Esophagus (tissue), 2 donors: ENCODE results near the gene ZIC1. TPM values are rescaled to one million over a fixed set of nuclear protein-coding genes. Genes with fewer than 3 reads are reported as not detected.

Experiments used
- H3K27ac ChIP-seq, 2 donors: one replicate each; pipeline ENCODE4 v1.5.1; 2013; ENCODE audit warnings: low read depth in 2 of 2, mild to moderate bottlenecking in 2 of 2, inconsistent platforms in 1 of 2, low read length in 1 of 2, moderate library complexity in 1 of 2
- H3K27me3 ChIP-seq, 2 donors: one replicate each; pipeline ENCODE4 v1.6.1; 2013; ENCODE audit warnings: low read length in 2 of 2, control low read depth in 1 of 2, mild to moderate bottlenecking in 1 of 2; ENCODE audit not compliant: insufficient read depth in 2 of 2, control insufficient read depth in 1 of 2
- H3K36me3 ChIP-seq, 2 donors: one replicate each; pipeline ENCODE4 v1.6.1; 2013; ENCODE audit warnings: low read length in 1 of 2; ENCODE audit not compliant: control insufficient read depth in 2 of 2, insufficient read depth in 2 of 2
- H3K4me1 ChIP-seq, 2 donors: one replicate each; pipeline ENCODE4 v1.6.1; 2013; ENCODE audit warnings: low read length in 1 of 2; ENCODE audit not compliant: control insufficient read depth in 2 of 2, insufficient read depth in 2 of 2
- H3K4me3 ChIP-seq, 2 donors: one replicate each; pipeline ENCODE4 v1.5.1; 2013; ENCODE audit warnings: low read length in 2 of 2, mild to moderate bottlenecking in 2 of 2, low read depth in 1 of 2, moderate library complexity in 1 of 2
- H3K9me3 ChIP-seq, 2 donors: one replicate each; pipeline ENCODE4 v1.6.1; 2013; ENCODE audit warnings: mild to moderate bottlenecking in 2 of 2, low read depth in 1 of 2, low read length in 1 of 2, moderate library complexity in 1 of 2; ENCODE audit not compliant: control insufficient read depth in 2 of 2, insufficient read depth in 1 of 2
- WGBS, 2 donors: extraction: QIAGEN DNeasy Blood & Tissue Kit; methylation state at CpG; one replicate each; pipeline ENCODE4 v1.1.7; 2013; 5-methylcytosine and 5-hydroxymethylcytosine counted together
- polyA plus RNA-seq, 2 donors: library from polyadenylated mRNA; stranded (reverse); fragments of 200-250 nt; gene quantifications; one replicate each; pipeline ENCODE4 v1.2.3, GENCODE V29; 2013
- donor health status: healthy with polysubstance abuse.
- donor health status: Bipolar disorder and iron deficiency.

ZIC1 gene
- polyA plus RNA-seq, 2 donors, result not detected

- no peak overlapping the region for H3K4me3 ChIP-seq
- H3K27me3 ChIP-seq, result peaks cover 7 to 15% of the 10 kb centered on the region in 2 donors
- peaks cover 2 to 3% of the 10 kb centered on the region in 2 donors for H3K9me3 ChIP-seq
- no peak overlapping the region for H3K27ac ChIP-seq
- H3K4me1 ChIP-seq, result no peaks in the 10 kb centered on the region
- no peaks in the 10 kb centered on the region for H3K36me3 ChIP-seq
- WGBS, 2 donors, result 5 to 6% methylated on average over 16 of the region's 16 CpGs
These were observed 40.5 kb upstream of the ZIC1 start for GRCh38 chr3:147368561-147369221.

- peaks cover 7 to 15% of the 10 kb centered on the region in 2 donors for H3K27me3 ChIP-seq
- no peaks in the 10 kb centered on the region for H3K36me3 ChIP-seq
- H3K9me3 ChIP-seq, result peaks cover 2 to 3% of the 10 kb centered on the region in 2 donors
- H3K4me3 ChIP-seq, result no peak overlapping the region
- WGBS, 2 donors, result 8% methylated on average over 13 of the region's 13 CpGs
- H3K4me1 ChIP-seq, result no peaks in the 10 kb centered on the region
- H3K27ac ChIP-seq, result no peak overlapping the region
These were observed 39.9 kb upstream of the ZIC1 start for GRCh38 chr3:147369231-147369630.

DNA sequence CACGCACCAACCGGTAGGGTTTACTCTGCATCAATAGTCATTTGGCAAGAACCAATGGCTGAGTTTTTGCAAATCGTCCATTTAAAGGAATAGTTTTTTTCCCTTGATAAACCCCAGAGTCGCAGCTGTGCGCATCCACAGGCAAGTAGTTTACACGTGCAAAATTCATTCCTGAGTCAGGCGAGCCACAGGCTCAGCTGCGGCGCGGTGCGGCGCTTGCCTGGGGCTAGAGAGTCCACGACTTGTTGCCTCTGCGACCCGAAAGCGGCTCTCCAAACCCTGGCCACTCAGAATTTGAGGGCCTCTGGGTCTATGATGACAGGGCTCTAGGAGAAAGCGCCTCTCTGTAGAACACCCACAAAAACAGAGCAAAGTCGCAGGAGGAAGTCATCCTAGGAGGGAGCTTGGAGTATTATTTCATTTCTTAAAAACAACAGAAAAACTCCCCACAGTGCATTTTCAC lies 39.5 kb upstream of the ZIC1 start:
- peaks cover 2 to 3% of the 10 kb centered on the region in 2 donors for H3K9me3 ChIP-seq
- no peak overlapping the region for H3K4me3 ChIP-seq
- no peaks in the 10 kb centered on the region for H3K4me1 ChIP-seq
- WGBS, 2 donors, result 8 to 9% methylated on average over 18 of the region's 18 CpGs
- H3K27ac ChIP-seq, result no peak overlapping the region
- no peaks in the 10 kb centered on the region for H3K36me3 ChIP-seq
- H3K27me3 ChIP-seq, result peaks cover 7 to 17% of the 10 kb centered on the region in 2 donors

DNA sequence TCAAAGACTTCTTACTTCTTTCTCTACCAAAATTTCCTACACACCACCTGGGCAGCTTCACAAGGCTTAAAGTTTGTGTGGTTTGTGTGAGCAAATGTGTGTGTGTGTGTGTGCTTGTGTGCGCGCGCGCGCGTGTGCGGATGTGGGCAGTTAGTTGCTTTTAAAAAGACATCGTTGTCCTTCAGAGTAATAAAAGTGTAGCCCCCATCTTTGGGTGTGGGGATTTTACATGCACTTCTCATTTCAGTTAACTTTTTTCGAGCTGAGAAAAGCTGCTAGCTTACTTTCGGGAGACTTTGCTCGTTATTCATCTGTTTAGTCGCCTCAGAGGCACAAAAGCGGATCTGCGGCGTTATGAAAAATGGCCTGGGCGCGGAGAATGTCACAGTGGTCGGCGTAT lies 38.8 kb upstream of the ZIC1 start:
- H3K4me1 ChIP-seq, result no peaks in the 10 kb centered on the region
- H3K27ac ChIP-seq, result no peak overlapping the region
- 18 to 19% methylated on average over 19 of the region's 19 CpGs for WGBS, 2 donors
- peaks cover 7 to 17% of the 10 kb centered on the region in 2 donors for H3K27me3 ChIP-seq
- H3K9me3 ChIP-seq, result peaks cover 2 to 3% of the 10 kb centered on the region in 2 donors
- no peaks in the 10 kb centered on the region for H3K36me3 ChIP-seq
- no peak overlapping the region for H3K4me3 ChIP-seq

DNA sequence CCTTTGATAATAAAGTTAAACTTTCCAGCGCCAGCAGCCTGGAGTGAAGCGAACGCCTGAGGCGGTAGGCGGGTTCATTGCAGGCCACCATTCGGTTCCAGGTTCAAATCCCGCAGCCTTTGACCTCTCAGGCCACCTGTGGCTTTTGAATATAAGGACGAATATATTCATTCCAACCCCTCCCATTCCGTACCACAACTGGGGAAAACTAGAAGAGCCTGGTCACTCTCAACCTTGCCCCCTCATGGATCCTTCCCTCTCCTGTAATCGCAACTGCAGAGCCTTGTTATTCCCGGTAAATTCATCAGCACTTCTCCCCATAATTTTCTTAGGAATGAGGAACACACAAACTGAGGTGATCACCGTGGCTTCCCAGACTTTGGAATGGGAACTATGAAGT lies 38.0 kb upstream of the ZIC1 start:
- Histone ChIP-seq H3K27ac (no peak overlapping the region), H3K36me3 (no peaks in the 10 kb centered on the region), H3K4me3 (no peak overlapping the region), H3K27me3 (peaks cover 7 to 17% of the 10 kb centered on the region in 2 donors), H3K4me1 (no peaks in the 10 kb centered on the region), H3K9me3 (peaks cover 2 to 3% of the 10 kb centered on the region in 2 donors)
- 6 to 8% methylated on average over 12 of the region's 12 CpGs for WGBS, 2 donors

DNA sequence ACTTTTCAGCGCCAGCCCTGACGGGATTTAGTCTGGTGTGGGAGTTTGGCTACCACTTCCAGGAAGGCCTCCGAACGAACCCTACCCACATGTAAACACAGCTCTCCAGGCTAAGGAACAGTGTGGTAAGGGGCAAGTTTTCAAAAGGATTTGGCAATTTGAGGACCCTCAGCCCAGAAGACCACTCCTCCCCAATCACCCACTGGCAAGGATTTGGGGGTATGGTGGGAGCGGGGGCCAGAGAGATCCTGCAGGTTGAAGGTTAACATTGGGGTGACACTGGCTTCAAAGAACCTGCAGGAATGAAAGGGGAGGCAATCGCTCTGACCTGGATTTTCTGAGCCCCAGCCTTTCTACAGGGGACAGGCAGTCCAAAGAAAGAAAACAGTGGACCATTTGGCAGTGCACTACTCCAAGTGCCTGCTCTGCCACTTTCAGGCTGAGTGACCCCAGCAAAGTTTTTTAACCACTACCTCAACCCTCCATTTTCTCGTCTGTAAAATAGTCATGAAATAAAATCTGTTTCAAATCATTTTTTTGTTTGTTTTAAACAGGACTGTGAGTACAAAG lies 37.3 kb upstream of the ZIC1 start:
- Histone ChIP-seq H3K4me1 (no peaks in the 10 kb centered on the region), H3K4me3 (no peak overlapping the region), H3K9me3 (peaks cover 2 to 3% of the 10 kb centered on the region in 2 donors), H3K36me3 (no peaks in the 10 kb centered on the region), H3K27ac (no peak overlapping the region), H3K27me3 (peaks cover 7 to 17% of the 10 kb centered on the region in 2 donors)
- WGBS, 2 donors, result 8% methylated on average over 7 of the region's 7 CpGs

DNA sequence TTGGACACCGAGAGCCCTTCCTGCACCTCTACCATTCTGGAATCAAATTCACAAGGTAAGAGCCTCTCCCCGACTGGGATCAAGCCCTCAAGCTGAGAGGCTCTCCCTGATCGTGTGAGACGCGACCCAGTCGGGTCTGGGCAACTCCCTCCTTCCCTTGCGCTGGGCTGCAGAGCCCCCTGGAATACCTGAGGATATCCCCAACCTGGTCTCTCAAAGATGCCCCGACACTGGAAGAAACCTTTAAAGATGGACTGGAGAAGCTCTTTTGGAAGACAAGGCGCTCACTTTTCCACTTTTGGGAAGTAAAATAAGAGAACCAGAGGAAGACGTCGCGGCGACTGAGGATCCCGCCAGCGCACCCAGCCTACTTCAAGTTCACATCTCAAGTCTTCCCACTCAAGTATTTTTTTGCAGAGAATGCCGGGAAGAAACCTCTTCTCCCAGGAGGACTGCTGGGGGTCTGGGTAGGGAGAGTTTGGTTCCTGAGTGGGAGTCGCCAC lies 36.6 kb upstream of the ZIC1 start:
- Histone ChIP-seq H3K36me3 (no peaks in the 10 kb centered on the region), H3K27me3 (peaks cover 13 to 22% of the 10 kb centered on the region in 2 donors), H3K9me3 (peaks cover 2 to 6% of the 10 kb centered on the region in 2 donors), H3K4me1 (no peaks in the 10 kb centered on the region), H3K4me3 (no peak overlapping the region), H3K27ac (no peak overlapping the region)
- 6 to 7% methylated on average over 17 of the region's 17 CpGs for WGBS, 2 donors

- Histone ChIP-seq H3K4me1 (no peaks in the 10 kb centered on the region), H3K36me3 (no peaks in the 10 kb centered on the region), H3K27me3 (peaks cover 13 to 20% of the 10 kb centered on the region in 2 donors), H3K27ac (no peak overlapping the region), H3K9me3 (peaks cover 2 to 8% of the 10 kb centered on the region in 2 donors), H3K4me3 (no peak overlapping the region)
- WGBS, 2 donors, result 4 to 5% methylated on average over 6 of the region's 6 CpGs
These were observed 35.9 kb upstream of the ZIC1 start for GRCh38 chr3:147373301-147373700.

GRCh38 chr3:147377412-147378367 lies 31.5 kb upstream of the ZIC1 start:
- 9 to 12% methylated on average over 30 of the region's 30 CpGs for WGBS, 2 donors
- Histone ChIP-seq H3K27ac (no peak overlapping the region), H3K27me3 (peaks cover 23% of the 10 kb centered on the region in 2 donors)

More at GRCh38 chr3:147377412-147378367, 31.5 kb upstream of the ZIC1 start:
- Histone ChIP-seq H3K4me3 (no peak overlapping the region), H3K36me3 (no peaks in the 10 kb centered on the region), H3K4me1 (no peaks in the 10 kb centered on the region), H3K9me3 (peaks cover 7 to 12% of the 10 kb centered on the region in 2 donors)
